ENCODE data around the gene HELZ.

Gene HELZ

GRCh38 chr17:67246653-67247415, 1.8 kb upstream of the HELZ start:
- H3K36me3 Mint-ChIP-seq (ENCODE audit: low read depth), result no peaks in the 10 kb centered on the region
- H3K9me3 Mint-ChIP-seq, result no peaks in the 10 kb centered on the region

GRCh38 chr17:67246403-67246652, 1.3 kb upstream of the HELZ start:
- no peak for DNase-seq
- peaks cover 20% of the 10 kb centered on the region for H3K27me3 Mint-ChIP-seq (ENCODE audit: low read depth, poor library complexity)
- no peaks in the 10 kb centered on the region for H3K36me3 Mint-ChIP-seq (ENCODE audit: low read depth)
- H3K4me1 Mint-ChIP-seq, result peaks cover 40% of the 10 kb centered on the region
- no peaks in the 10 kb centered on the region for H3K9me3 Mint-ChIP-seq
- no peak overlapping the region for H3K27ac Mint-ChIP-seq
- TF ChIP-seq CTCF (IDR thresholded peaks at IDR 0.05), result no peak
- H3K4me3 Mint-ChIP-seq, result peak overlapping the region; percentile 85

More at GRCh38 chr17:67246653-67247415, 1.8 kb upstream of the HELZ start:
- Mint-ChIP-seq H3K4me3 (peak overlapping the region; percentile 85), H3K27ac (no peak overlapping the region), H3K4me1 (peaks cover 36% of the 10 kb centered on the region), H3K27me3 (ENCODE audit: low read depth, poor library complexity) (peaks cover 20% of the 10 kb centered on the region)
- peak; percentile 18 for DNase-seq
- no peak for TF ChIP-seq CTCF (IDR thresholded peaks at IDR 0.05)

- TF ChIP-seq CTCF (IDR thresholded peaks at IDR 0.05), result peak; percentile 18
- Mint-ChIP-seq H3K4me3 (peak overlapping the region; percentile 89), H3K9me3 (no peaks in the 10 kb centered on the region), H3K4me1 (peaks cover 44% of the 10 kb centered on the region), H3K27me3 (ENCODE audit: low read depth, poor library complexity) (peaks cover 20% of the 10 kb centered on the region), H3K27ac (peak overlapping the region; percentile 92), H3K36me3 (ENCODE audit: low read depth) (no peaks in the 10 kb centered on the region)
- peak; percentile 84 for DNase-seq
These were observed 852 bp upstream of the HELZ start for GRCh38 chr17:67245694-67246402.

- Mint-ChIP-seq H3K4me1 (peaks cover 46% of the 10 kb centered on the region), H3K36me3 (ENCODE audit: low read depth) (peaks cover 5% of the 10 kb centered on the region), H3K9me3 (no peaks in the 10 kb centered on the region), H3K4me3 (peak overlapping the region; percentile 93), H3K27ac (peak overlapping the region; percentile 91), H3K27me3 (ENCODE audit: low read depth, poor library complexity) (peaks cover 20% of the 10 kb centered on the region)
- TF ChIP-seq CTCF (IDR thresholded peaks at IDR 0.05), result no peak
- peak; percentile 54 for DNase-seq
These were observed 444 bp downstream of the HELZ start for GRCh38 chr17:67244431-67245072.

- peak overlapping the region; percentile 93 for H3K4me3 Mint-ChIP-seq
- peaks cover 46% of the 10 kb centered on the region for H3K4me1 Mint-ChIP-seq
- H3K9me3 Mint-ChIP-seq, result no peaks in the 10 kb centered on the region
- H3K27me3 Mint-ChIP-seq (ENCODE audit: low read depth, poor library complexity), result peaks cover 19% of the 10 kb centered on the region
- no peak for TF ChIP-seq CTCF (IDR thresholded peaks at IDR 0.05)
- no peak for DNase-seq
- no peak overlapping the region for H3K27ac Mint-ChIP-seq
- H3K36me3 Mint-ChIP-seq (ENCODE audit: low read depth), result peaks cover 16% of the 10 kb centered on the region
These were observed 1.7 kb downstream of the HELZ start for GRCh38 chr17:67243284-67243683.
